Spleen (tissue), 7 donors: ENCODE data around the gene NR2F6.

Source experiments
- POLR2AphosphoS5 ChIP-seq, 3 donors: sonication (generic); formaldehyde crosslinking; IDR thresholded peaks; one replicate each; pipeline ENCODE4 v1.5.1; 2017; ENCODE audit warnings: antibody characterized with exemption in 3 of 3
- TF ChIP-seq, protein P1 (sequence below), 11 experiments: fragments of 200-600 bp in 7 of 11; fragments of 450-650 bp in 4 of 11; sonication (generic) in 4 of 11; IDR thresholded peaks in 8 of 11; conservative IDR thresholded peaks in 3 of 11; 1 replicate in 7 of 11; 2 replicates in 4 of 11; pipeline versions ENCODE4 v1.4.0 to v1.8.0; 2016 to 2021; ENCODE audit warnings: antibody characterized with exemption in 11 of 11, inconsistent platforms in 4 of 11, mild to moderate bottlenecking in 1 of 11
- donor health status: DM: no; HTN: no; CAD: no; lungs with moderate emphysema.
- donor health status: DM: no; HTN: no; CAD: no.
- donor health status: DM: no; HTN: no; CAD: no.

DNA sequence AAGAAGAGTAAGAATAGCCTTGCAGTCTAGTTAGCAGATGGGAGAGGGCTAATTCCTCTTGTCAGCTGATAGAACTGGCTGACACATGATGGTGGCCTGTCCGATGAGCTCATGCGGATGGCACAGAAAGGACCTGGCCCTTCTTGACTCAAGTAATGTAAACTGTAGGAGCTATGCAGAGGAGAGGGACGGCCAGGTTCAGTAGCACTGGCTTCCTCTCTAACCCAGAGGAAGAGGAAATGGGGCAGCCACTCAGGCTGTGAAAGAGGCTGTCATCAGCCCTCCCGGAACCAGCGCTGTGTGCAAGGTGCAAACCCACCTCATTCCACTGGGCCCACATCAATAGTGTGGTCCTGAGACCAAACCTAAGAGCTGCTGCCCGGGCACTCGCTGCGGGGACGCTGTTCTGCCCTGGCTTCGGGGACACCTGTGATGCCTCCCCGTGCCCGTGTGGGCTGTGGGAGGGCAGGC, 61.3 kb downstream of the NR2F6 start:
- TF ChIP-seq, protein P1, sequence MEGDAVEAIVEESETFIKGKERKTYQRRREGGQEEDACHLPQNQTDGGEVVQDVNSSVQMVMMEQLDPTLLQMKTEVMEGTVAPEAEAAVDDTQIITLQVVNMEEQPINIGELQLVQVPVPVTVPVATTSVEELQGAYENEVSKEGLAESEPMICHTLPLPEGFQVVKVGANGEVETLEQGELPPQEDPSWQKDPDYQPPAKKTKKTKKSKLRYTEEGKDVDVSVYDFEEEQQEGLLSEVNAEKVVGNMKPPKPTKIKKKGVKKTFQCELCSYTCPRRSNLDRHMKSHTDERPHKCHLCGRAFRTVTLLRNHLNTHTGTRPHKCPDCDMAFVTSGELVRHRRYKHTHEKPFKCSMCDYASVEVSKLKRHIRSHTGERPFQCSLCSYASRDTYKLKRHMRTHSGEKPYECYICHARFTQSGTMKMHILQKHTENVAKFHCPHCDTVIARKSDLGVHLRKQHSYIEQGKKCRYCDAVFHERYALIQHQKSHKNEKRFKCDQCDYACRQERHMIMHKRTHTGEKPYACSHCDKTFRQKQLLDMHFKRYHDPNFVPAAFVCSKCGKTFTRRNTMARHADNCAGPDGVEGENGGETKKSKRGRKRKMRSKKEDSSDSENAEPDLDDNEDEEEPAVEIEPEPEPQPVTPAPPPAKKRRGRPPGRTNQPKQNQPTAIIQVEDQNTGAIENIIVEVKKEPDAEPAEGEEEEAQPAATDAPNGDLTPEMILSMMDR (IDR thresholded peaks at IDR 0.05 in 8 of 11, conservative IDR thresholded peaks at IDR 0.05 in 3 of 11), result no peak
- TF ChIP-seq POLR2AphosphoS5 (IDR thresholded peaks at IDR 0.05), result peak; percentile 38 to 69 (median 50)
